Subcutaneous abdominal adipose tissue (tissue), 5 donors: ENCODE results near the gene AJM1.
"Not testable (repeated sequence)": the region's sequence is repeated elsewhere in the genome, so short reads cannot be mapped to it uniquely, and the experiment has no call there.

Experiments
- H3K27ac ChIP-seq: one replicate; pipeline ENCODE4 v1.7.0; 2013; ENCODE audit warnings: low read depth, mild to moderate bottlenecking, inconsistent platforms, low read length, moderate library complexity
- H3K27me3 ChIP-seq, 5 donors: one replicate each; pipeline ENCODE4 v1.7.0; 2013; ENCODE audit warnings: low read length in 5 of 5, inconsistent platforms in 1 of 5; ENCODE audit not compliant: control insufficient read depth in 5 of 5, insufficient read depth in 4 of 5
- H3K36me3 ChIP-seq, 5 donors: one replicate each; pipeline ENCODE4 v1.7.0; 2013; ENCODE audit warnings: low read length in 5 of 5; ENCODE audit not compliant: control insufficient read depth in 5 of 5, insufficient read depth in 5 of 5
- H3K4me1 ChIP-seq, 5 donors: one replicate each; pipeline ENCODE4 v1.7.0; 2013; ENCODE audit warnings: low read length in 5 of 5, mild to moderate bottlenecking in 3 of 5, moderate library complexity in 1 of 5; ENCODE audit not compliant: control insufficient read depth in 5 of 5, insufficient read depth in 5 of 5
- H3K4me3 ChIP-seq, 5 donors: one replicate each; pipeline ENCODE4 v1.7.0; 2013; ENCODE audit warnings: low read length in 5 of 5, low read depth in 1 of 5
- H3K9ac ChIP-seq, 5 donors: one replicate each; pipeline ENCODE4 v1.7.0; 2013; ENCODE audit warnings: low read length in 5 of 5, mild to moderate bottlenecking in 4 of 5, moderate library complexity in 3 of 5
- H3K9me3 ChIP-seq, 5 donors: one replicate each; pipeline ENCODE4 v1.7.0; 2013; ENCODE audit warnings: low read length in 5 of 5; ENCODE audit not compliant: control insufficient read depth in 5 of 5
- donor health status: healthy.
- donor health status: healthy.
- donor health status: healthy.
- donor health status: healthy.
- donor health status: healthy.

Gene AJM1

DNA sequence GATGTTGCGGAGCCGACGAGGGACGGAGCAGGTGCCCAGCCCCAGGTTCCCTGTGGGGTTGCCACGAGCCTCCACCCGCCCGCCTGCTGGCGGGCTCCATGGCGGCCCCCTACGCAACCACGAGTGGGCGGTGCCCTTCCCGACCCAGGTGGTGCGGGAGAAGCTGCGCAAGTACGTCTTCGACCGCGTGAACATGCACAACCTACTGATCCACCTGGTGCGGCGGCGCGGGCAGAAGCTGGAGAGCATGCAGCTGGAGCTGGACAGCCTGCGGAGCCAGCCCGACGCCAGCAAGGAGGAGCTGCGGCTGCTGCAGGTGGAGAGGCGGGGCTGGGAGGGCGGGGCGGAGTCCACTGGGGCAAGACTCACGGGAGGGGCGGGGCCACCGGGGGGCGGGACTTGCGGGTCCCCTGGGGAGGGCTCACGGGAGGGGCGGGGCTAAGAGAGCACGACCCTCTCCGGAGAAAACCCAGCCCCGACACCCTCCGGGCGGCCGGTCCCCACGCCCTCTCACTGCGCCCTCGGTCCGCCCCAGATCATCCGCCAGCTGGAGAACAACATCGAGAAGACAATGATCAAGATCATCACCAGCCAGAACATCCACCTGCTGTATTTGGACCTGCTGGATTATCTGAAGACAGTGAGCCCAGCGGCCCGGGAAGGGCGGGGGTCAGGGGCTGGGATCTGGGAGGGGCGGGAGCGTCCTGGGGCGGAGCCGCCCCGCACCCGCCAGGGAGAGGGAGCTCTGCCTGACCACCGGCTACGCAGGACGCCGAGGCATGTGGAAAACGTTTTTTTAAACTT, 42.2 kb upstream of the AJM1 start:
- Histone ChIP-seq H3K36me3 (peaks cover 0 to 8% (median under 1%) of the 10 kb centered on the region in 5 donors), H3K9ac (no peak overlapping the region), H3K9me3 (no peaks in the 10 kb centered on the region), H3K27ac (no peak overlapping the region), H3K4me3 (peak overlapping the region in 3 of 5 donors; percentile 11 to 52 (median 37)), H3K27me3 (peaks cover 25 to 47% (median 29%) of the 10 kb centered on the region in 5 donors), H3K4me1 (peaks cover 0 to 34% (median 21%) of the 10 kb centered on the region in 5 donors)

DNA sequence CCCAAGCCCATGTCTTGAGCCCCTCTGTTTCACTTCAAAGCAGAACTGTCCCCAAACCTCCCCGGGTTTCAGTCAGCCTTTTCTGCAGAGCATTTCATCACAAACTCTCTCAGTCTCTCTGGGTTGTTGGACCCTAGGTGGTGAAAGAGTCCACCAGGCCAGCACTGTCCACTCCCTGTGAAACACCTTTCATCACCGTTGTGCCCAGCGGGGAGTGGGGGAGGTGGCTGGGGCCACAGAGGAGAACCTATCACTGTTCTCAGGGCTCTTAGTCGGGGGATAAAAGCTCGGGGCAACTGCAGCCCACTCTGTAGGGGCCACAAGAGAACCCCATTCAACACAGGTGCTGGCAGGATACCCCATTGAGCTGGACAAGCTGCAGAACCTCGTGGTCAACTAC, 40.0 kb upstream of the AJM1 start:
- Histone ChIP-seq H3K4me1 (peaks cover 0 to 30% (median 27%) of the 10 kb centered on the region in 5 donors), H3K4me3 (no peak overlapping the region), H3K27ac (no peak overlapping the region), H3K36me3 (peaks cover 0 to 11% (median 4%) of the 10 kb centered on the region in 5 donors), H3K9me3 (no peaks in the 10 kb centered on the region), H3K9ac (no peak overlapping the region), H3K27me3 (peaks cover 25 to 34% (median 29%) of the 10 kb centered on the region in 5 donors)

DNA sequence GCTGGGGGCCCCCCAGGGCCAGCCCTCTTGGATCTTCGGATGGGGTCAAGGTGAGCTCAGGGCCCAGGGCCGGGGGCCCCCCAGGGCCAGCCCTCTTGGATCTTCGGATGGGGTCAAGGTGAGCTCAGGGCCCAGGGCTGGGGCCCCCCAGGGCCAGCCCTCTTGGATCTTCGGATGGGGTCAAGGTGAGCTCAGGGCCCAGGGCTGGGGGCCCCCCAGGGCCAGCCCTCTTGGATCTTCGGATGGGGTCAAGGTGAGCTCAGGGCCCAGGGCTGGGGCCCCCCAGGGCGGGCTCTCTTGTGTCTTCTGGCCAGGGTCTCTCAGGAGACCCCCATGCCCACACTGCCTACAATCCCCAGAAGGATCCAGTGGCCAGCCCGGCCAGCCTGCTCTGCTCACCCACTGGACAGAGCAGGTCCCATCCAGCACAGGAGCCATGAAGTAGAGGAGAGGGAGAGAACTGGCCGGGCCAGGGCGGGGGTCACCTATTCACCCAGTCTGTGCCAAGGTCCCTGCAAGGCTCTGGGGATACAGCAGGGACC, 39.2 kb upstream of the AJM1 start:
- not testable (repeated sequence) for H3K4me3 ChIP-seq, H3K27ac ChIP-seq, H3K9ac ChIP-seq, H3K9me3 ChIP-seq
- H3K36me3 ChIP-seq: peaks cover 0 to 11% (median 4%) of the 10 kb centered on the region in 5 donors
- peaks cover 0 to 31% (median 27%) of the 10 kb centered on the region in 5 donors for H3K4me1 ChIP-seq
- H3K27me3 ChIP-seq: peaks cover 25 to 32% (median 29%) of the 10 kb centered on the region in 5 donors

DNA sequence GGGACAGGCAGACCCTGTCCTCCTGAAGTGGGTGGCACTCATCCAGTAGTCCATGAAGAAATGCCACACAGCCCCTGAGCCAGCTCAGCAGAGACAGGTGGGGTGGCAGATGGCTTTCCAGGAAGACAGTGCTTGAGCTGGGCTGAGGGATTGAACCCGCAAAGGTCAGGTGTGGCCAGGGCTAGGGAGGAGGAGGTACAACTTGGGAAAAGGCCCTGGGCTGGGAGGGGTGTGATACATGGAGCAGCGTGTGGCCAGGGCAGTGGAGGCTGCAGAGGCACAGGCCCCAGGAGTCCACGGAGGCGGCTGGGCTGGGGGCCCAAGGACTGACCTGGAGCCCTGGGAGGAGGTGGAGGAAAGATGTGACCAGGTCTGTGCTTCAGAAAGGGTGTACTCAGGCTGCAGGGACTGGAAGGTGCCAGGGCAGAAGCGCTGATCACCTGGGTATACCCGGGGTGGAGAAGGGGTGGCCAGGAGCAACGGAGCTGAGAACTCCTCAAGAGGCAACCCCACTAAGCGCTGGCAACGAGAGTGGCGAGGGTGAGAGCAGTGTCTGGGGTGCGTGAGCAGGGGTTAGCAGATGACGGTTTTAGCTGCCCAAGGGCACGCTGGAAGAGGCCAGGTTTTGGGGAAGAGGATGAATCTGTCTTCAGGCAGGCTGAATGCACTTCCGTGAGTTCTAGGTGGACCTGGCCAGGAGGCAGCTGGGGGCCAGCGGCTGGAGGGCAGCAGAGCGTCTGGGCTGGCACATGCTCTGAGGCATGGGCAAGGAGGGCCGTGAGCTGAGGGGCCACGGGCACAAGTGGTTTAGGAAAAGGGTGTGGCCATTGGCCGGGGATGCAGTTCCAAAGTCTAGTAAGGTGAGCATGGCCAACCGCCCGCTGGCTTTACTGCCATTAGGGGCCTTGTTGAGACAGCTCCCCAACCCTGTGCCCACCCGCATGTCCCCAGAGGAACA, 38.4 kb upstream of the AJM1 start:
- Histone ChIP-seq H3K27me3 (peaks cover 20 to 27% (median 24%) of the 10 kb centered on the region in 5 donors), H3K9me3 (no peaks in the 10 kb centered on the region), H3K36me3 (peaks cover 0 to 11% (median 4%) of the 10 kb centered on the region in 5 donors), H3K4me3 (no peak overlapping the region), H3K9ac (no peak overlapping the region), H3K4me1 (peaks cover 0 to 36% (median 30%) of the 10 kb centered on the region in 5 donors), H3K27ac (no peak overlapping the region)

DNA sequence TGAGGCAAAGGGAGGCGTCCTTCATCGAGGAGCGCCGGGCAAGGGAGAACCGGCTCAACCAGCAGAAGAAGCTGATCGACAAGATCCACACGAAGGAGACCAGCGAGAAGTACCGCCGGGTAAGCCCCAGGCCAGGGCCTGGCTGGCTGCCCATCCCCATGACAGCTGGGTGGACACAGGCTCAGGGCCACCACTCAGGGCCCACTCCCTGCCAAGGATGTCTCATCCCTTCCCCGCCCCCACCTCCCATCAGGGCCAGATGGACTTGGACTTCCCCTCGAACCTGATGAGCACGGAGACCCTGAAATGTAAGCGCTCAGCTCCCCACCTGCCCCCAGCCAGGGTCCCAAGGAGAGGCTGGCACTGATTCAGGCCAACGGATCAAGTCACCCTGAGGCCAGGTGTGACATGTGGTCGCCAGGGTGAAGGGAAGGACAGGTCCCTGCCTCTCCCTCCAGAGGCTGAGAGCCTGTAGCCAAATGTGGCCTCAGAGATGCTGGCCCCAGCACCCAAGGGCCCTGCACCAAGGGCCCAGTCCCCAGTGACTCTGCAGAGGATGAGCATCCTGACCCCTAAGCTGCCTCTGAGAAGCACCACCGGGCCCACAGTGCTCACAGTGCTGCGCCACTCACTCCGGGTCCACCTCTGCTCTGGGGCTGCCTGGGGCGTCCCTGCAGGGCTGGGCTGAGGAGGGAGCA, 37.6 kb upstream of the AJM1 start:
- Histone ChIP-seq H3K9me3 (no peaks in the 10 kb centered on the region), H3K27me3 (peaks cover 12 to 19% (median 16%) of the 10 kb centered on the region in 5 donors), H3K9ac (no peak overlapping the region), H3K36me3 (peaks cover 0 to 11% (median 4%) of the 10 kb centered on the region in 5 donors), H3K4me3 (no peak overlapping the region), H3K4me1 (peaks cover 0 to 39% (median 34%) of the 10 kb centered on the region in 5 donors), H3K27ac (no peak overlapping the region)

DNA sequence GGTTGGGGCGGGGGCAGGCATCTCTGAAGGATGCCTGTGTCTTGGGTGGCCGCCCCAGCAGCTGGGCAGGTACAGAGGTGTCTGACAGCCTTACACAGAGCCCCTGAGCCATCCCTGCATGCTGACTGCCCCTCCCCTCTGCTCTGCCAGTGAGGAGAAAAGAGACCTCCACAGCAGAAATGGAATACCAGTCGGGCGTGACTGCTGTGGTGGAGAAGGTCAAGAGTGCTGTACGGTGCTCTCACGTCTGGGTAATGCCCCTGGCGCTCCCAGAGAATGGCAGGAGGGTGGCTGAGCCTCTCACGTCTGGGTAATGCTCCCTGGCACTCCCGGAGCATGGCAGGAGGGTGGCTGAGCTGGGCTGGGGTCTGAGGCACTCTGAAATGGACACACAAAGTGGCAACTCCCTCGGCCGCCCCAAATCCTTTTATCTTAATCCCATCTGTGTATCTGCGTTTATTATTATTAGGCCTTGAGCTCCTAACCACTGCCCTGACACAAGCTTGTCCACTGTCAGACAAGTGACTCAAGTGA, 37.0 kb upstream of the AJM1 start:
- H3K27me3 ChIP-seq: peaks cover 10 to 16% (median 14%) of the 10 kb centered on the region in 5 donors
- H3K27ac ChIP-seq: no peak overlapping the region
- no peaks in the 10 kb centered on the region for H3K9me3 ChIP-seq
- H3K36me3 ChIP-seq: peaks cover 0 to 11% (median 4%) of the 10 kb centered on the region in 5 donors
- no peak overlapping the region for H3K4me3 ChIP-seq
- H3K9ac ChIP-seq: no peak overlapping the region
- H3K4me1 ChIP-seq: peaks cover 0 to 40% (median 36%) of the 10 kb centered on the region in 5 donors

DNA sequence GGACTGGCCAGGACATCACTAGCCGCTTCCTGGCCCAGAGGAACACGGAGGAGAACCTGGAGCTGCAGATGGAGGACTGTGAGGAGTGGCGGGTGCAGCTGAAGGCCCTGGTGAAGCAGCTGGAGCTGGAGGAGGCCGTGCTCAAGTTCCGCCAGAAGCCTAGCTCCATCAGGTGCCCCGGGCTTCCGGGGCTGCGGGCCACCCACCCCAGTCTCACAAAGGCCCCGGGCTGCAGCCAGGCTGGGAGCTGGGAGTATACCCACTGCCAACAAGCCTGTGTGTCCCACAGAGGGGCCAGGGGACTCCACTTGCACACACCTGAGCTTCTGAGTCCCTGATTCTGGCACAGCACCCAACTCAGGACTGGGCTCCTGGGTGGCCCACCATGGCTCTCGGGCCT, 36.2 kb upstream of the AJM1 start:
- H3K9ac ChIP-seq: no peak overlapping the region
- H3K4me1 ChIP-seq: peaks cover 0 to 34% (median 33%) of the 10 kb centered on the region in 5 donors

DNA sequence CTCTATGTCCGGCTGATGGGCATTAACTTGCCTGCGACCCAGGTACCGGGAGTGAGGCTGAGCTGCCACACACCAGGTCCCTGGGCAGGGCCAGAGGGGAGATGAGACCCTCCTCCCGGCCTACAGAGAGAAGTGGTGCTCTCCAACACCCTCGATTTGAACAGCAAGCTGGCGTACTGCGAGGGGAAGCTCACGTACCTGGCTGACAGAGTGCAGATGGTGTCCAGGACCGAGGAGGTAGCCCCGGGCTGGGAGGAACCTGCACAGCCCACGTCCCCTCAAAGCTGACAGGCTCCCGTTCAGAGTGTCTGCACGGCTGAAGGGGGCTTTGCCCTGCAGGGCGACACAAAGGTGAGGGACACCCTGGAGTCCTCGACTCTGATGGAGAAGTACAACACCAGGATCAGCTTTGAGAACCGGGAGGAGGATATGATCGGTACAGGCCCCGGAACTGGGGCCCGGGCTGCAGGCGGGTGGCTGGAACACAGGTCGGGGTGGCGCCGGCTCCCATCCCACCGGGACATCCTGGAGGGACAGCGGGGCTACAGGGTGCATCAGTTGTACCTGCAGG, 35.6 kb upstream of the AJM1 start:
- no peaks in the 10 kb centered on the region for H3K9me3 ChIP-seq
- H3K27ac ChIP-seq: peak overlapping the region; percentile 62
- peak overlapping the region in 4 of 5 donors; percentile 74 to 92 (median 83) for H3K4me3 ChIP-seq
- H3K36me3 ChIP-seq: peaks cover 0 to 14% (median 4%) of the 10 kb centered on the region in 5 donors
- H3K27me3 ChIP-seq: peaks cover 7 to 8% (median 7%) of the 10 kb centered on the region in 5 donors
- H3K4me1 ChIP-seq: peaks cover 0 to 37% (median 33%) of the 10 kb centered on the region in 5 donors
- H3K9ac ChIP-seq: peak overlapping the region in 4 of 5 donors; percentile 73 to 87 (median 78)

More for the DNA sequence above, 36.2 kb upstream of the AJM1 start:
- Histone ChIP-seq H3K27ac (no peak overlapping the region), H3K36me3 (peaks cover 0 to 14% (median 4%) of the 10 kb centered on the region in 5 donors), H3K27me3 (peaks cover 7 to 10% (median 8%) of the 10 kb centered on the region in 5 donors), H3K4me3 (no peak overlapping the region), H3K9me3 (no peaks in the 10 kb centered on the region)
